ENCODE data around the gene NEURL3. TPM values are rescaled to one million over a fixed set of nuclear protein-coding genes. Genes with fewer than 3 reads are reported as not detected.

Gene NEURL3
- total and polyA plus RNA-seq, 12 donors = 0.03 to 0.41 (median 0.18) TPM; not detected in 8

- H3K27ac ChIP-seq = peak overlapping the region; percentile 63 to 92 (median 76)
- no peak for DNase-seq
- intact Hi-C loops (cut with DNase I) = no loop called here
- TF ChIP-seq CTCF (IDR thresholded peaks at IDR 0.05) = no peak
- no peak for TF ChIP-seq POLR2A (IDR thresholded peaks at IDR 0.05)
- peak overlapping the region in 1 of 4 donors; percentile 58 for H3K4me3 ChIP-seq
- 78 to 91% (median 83%) methylated on average over 2 to 9 of the region's 9 CpGs for WGBS, 4 donors
- H3K4me1 ChIP-seq (replicated peaks in 1 of 2) = peaks cover 5 to 6% of the 10 kb centered on the region in 2 donors
- no peaks in the 10 kb centered on the region for H3K36me3 ChIP-seq (replicated peaks in 1 of 2)
- no peaks in the 10 kb centered on the region for H3K9me3 ChIP-seq (replicated peaks in 1 of 3)
- H3K27me3 ChIP-seq = no peaks in the 10 kb centered on the region
Measured at GRCh38 chr2:96485350-96485749, 19.8 kb downstream of the NEURL3 start.

GRCh38 chr2:96484091-96484490, 21.1 kb downstream of the NEURL3 start:
- DNase-seq = no peak
- no peak for TF ChIP-seq CTCF (IDR thresholded peaks at IDR 0.05)
- TF ChIP-seq POLR2A (IDR thresholded peaks at IDR 0.05) = no peak
- no peaks in the 10 kb centered on the region for H3K36me3 ChIP-seq (replicated peaks in 1 of 2)
- no peaks in the 10 kb centered on the region for H3K27me3 ChIP-seq
- H3K9me3 ChIP-seq (replicated peaks in 1 of 3) = no peaks in the 10 kb centered on the region
- 86 to 93% (median 91%) methylated on average over 7 of the region's 7 CpGs for WGBS, 4 donors
- no peak overlapping the region for H3K27ac ChIP-seq
- H3K4me3 ChIP-seq = no peak overlapping the region
- intact Hi-C loops (cut with DNase I) = no loop called here
- H3K4me1 ChIP-seq (replicated peaks in 1 of 2) = peaks cover 0 to 6% of the 10 kb centered on the region in 2 donors

- intact Hi-C loops (cut with DNase I) = no loop called here
- 38 to 58% (median 54%) methylated on average over 1 of the region's 1 CpG for WGBS, 4 donors
Measured at GRCh38 chr2:96477458-96477857, 27.7 kb downstream of the NEURL3 start.

GRCh38 chr2:96471772-96472171, 33.4 kb downstream of the NEURL3 start:
- DNase-seq = no peak
- Histone ChIP-seq H3K4me1 (replicated peaks in 1 of 2) (peaks cover 0 to 8% of the 10 kb centered on the region in 2 donors), H3K9me3 (replicated peaks in 1 of 3) (no peaks in the 10 kb centered on the region), H3K4me3 (no peak overlapping the region), H3K27me3 (no peaks in the 10 kb centered on the region), H3K27ac (no peak overlapping the region), H3K36me3 (replicated peaks in 1 of 2) (no peaks in the 10 kb centered on the region)
- no peak for TF ChIP-seq POLR2A (IDR thresholded peaks at IDR 0.05)
- TF ChIP-seq CTCF (IDR thresholded peaks at IDR 0.05) = no peak
- WGBS, 4 donors = 90 to 97% (median 93%) methylated on average over 6 of the region's 6 CpGs
- intact Hi-C loops (cut with DNase I) = loop anchor here in 1 of 2 donors (5.0 kb wide), 1 partner anchor 36 kb away; the partner anchor contains the start of gene NEURL3

More at GRCh38 chr2:96477458-96477857, 27.7 kb downstream of the NEURL3 start:
- Histone ChIP-seq H3K9me3 (replicated peaks in 1 of 3) (no peaks in the 10 kb centered on the region), H3K27me3 (no peaks in the 10 kb centered on the region), H3K4me1 (replicated peaks in 1 of 2) (no peaks in the 10 kb centered on the region), H3K27ac (no peak overlapping the region), H3K4me3 (no peak overlapping the region), H3K36me3 (replicated peaks in 1 of 2) (no peaks in the 10 kb centered on the region)
- DNase-seq = no peak
- TF ChIP-seq POLR2A (IDR thresholded peaks at IDR 0.05) = no peak
- TF ChIP-seq CTCF (IDR thresholded peaks at IDR 0.05) = no peak

All from adrenal gland (tissue), 12 donors.